Measurements from ENCODE around the gene CD40.

DNA sequence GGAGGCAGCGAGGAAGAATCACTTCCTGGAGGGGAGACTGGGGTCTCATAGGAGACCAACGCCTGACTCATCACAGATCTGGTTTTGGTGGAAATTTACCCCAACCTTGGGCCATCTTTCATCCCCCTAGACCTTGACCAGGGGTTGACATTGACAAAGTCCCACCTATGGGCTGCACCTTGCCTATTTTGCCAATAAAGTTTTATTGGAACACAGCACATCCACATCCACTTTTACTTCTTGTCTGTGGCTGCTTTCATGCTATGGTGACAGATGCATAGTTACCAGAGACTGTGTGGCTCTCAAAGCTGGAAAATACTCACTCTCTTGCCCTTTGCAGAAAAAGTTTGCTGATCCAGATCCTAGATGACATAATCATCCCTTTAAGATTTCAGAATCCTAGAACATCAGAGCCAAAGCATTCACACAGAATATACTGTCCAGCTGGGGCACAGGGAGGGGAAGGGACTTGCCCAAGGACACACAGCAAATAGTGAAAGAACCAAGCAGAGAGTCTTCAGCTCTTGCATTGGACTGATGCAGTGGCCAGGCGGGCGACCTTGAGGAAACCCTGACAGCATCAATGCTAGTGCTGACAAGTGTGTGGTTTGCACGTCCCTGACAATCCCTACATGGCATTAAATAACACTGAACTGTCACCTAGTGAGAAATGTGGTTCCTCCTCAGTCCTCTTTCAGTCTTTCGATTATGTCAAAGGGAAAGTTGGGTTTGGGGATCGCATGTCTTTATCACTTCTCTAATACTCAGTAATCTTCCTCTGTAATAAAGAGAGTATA lies 41.2 kb downstream of the CD40 start:
- TF ChIP-seq YY1 (IDR thresholded peaks at IDR 0.05; ENCODE audit: low read depth) (no peak), EGR1 (IDR thresholded peaks at IDR 0.05) (no peak), TAF1 (IDR thresholded peaks at IDR 0.05; ENCODE audit: low read depth) (no peak)
- TF ChIP-seq, protein P1, sequence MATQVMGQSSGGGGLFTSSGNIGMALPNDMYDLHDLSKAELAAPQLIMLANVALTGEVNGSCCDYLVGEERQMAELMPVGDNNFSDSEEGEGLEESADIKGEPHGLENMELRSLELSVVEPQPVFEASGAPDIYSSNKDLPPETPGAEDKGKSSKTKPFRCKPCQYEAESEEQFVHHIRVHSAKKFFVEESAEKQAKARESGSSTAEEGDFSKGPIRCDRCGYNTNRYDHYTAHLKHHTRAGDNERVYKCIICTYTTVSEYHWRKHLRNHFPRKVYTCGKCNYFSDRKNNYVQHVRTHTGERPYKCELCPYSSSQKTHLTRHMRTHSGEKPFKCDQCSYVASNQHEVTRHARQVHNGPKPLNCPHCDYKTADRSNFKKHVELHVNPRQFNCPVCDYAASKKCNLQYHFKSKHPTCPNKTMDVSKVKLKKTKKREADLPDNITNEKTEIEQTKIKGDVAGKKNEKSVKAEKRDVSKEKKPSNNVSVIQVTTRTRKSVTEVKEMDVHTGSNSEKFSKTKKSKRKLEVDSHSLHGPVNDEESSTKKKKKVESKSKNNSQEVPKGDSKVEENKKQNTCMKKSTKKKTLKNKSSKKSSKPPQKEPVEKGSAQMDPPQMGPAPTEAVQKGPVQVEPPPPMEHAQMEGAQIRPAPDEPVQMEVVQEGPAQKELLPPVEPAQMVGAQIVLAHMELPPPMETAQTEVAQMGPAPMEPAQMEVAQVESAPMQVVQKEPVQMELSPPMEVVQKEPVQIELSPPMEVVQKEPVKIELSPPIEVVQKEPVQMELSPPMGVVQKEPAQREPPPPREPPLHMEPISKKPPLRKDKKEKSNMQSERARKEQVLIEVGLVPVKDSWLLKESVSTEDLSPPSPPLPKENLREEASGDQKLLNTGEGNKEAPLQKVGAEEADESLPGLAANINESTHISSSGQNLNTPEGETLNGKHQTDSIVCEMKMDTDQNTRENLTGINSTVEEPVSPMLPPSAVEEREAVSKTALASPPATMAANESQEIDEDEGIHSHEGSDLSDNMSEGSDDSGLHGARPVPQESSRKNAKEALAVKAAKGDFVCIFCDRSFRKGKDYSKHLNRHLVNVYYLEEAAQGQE (IDR thresholded peaks at IDR 0.05; ENCODE audit: low read depth) = no peak
- TF ChIP-seq, protein P2, sequence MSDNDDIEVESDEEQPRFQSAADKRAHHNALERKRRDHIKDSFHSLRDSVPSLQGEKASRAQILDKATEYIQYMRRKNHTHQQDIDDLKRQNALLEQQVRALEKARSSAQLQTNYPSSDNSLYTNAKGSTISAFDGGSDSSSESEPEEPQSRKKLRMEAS (IDR thresholded peaks at IDR 0.05) = no peak

All from Ishikawa (cell line).